Measurements from ENCODE around the gene IL1RAPL2. TPM values are rescaled to one million over a fixed set of nuclear protein-coding genes. Genes with fewer than 3 reads are reported as not detected.

IL1RAPL2 gene
- total RNA-seq, 1 donor from 2014 or later: not detected

- no peak overlapping the region for H3K4me3 ChIP-seq (ENCODE audit: low read depth, low read length)
- H3K27me3 ChIP-seq (ENCODE audit: control insufficient read depth, insufficient read depth, low read length): no peaks in the 10 kb centered on the region
- TF ChIP-seq, protein P1, sequence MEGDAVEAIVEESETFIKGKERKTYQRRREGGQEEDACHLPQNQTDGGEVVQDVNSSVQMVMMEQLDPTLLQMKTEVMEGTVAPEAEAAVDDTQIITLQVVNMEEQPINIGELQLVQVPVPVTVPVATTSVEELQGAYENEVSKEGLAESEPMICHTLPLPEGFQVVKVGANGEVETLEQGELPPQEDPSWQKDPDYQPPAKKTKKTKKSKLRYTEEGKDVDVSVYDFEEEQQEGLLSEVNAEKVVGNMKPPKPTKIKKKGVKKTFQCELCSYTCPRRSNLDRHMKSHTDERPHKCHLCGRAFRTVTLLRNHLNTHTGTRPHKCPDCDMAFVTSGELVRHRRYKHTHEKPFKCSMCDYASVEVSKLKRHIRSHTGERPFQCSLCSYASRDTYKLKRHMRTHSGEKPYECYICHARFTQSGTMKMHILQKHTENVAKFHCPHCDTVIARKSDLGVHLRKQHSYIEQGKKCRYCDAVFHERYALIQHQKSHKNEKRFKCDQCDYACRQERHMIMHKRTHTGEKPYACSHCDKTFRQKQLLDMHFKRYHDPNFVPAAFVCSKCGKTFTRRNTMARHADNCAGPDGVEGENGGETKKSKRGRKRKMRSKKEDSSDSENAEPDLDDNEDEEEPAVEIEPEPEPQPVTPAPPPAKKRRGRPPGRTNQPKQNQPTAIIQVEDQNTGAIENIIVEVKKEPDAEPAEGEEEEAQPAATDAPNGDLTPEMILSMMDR (IDR thresholded peaks at IDR 0.05; ENCODE audit: insufficient read depth, low read length, poor library complexity, severe bottlenecking): no peak
- no peak for DNase-seq (ENCODE audit: low read depth)
- no peaks in the 10 kb centered on the region for H3K36me3 ChIP-seq (ENCODE audit: control insufficient read depth, insufficient read depth, low read length)
Measured at GRCh38 chrX:105565856-105566255, 999.9 kb downstream of the IL1RAPL2 start.

- TF ChIP-seq, protein P1 (IDR thresholded peaks at IDR 0.05; ENCODE audit: insufficient read depth, low read length, poor library complexity, severe bottlenecking): no peak
- no peaks in the 10 kb centered on the region for H3K27me3 ChIP-seq (ENCODE audit: control insufficient read depth, insufficient read depth, low read length)
- DNase-seq (ENCODE audit: low read depth): no peak
- H3K36me3 ChIP-seq (ENCODE audit: control insufficient read depth, insufficient read depth, low read length): no peaks in the 10 kb centered on the region
- no peak overlapping the region for H3K4me3 ChIP-seq (ENCODE audit: low read depth, low read length)
Measured at GRCh38 chrX:105567082-105567481, 1001.1 kb downstream of the IL1RAPL2 start.

- no peak for DNase-seq (ENCODE audit: low read depth)
- Histone ChIP-seq H3K36me3 (ENCODE audit: control insufficient read depth, insufficient read depth, low read length) (no peaks in the 10 kb centered on the region), H3K27me3 (ENCODE audit: control insufficient read depth, insufficient read depth, low read length) (no peaks in the 10 kb centered on the region), H3K4me3 (ENCODE audit: low read depth, low read length) (no peak overlapping the region)
- TF ChIP-seq, protein P1 (IDR thresholded peaks at IDR 0.05; ENCODE audit: insufficient read depth, low read length, poor library complexity, severe bottlenecking): no peak
Measured at GRCh38 chrX:105608745-105609144, 1042.7 kb downstream of the IL1RAPL2 start.

GRCh38 chrX:105609530-105609929, 1043.5 kb downstream of the IL1RAPL2 start:
- no peaks in the 10 kb centered on the region for H3K27me3 ChIP-seq (ENCODE audit: control insufficient read depth, insufficient read depth, low read length)
- no peaks in the 10 kb centered on the region for H3K36me3 ChIP-seq (ENCODE audit: control insufficient read depth, insufficient read depth, low read length)
- H3K4me3 ChIP-seq (ENCODE audit: low read depth, low read length): no peak overlapping the region
- no peak for DNase-seq (ENCODE audit: low read depth)
- TF ChIP-seq, protein P1 (IDR thresholded peaks at IDR 0.05; ENCODE audit: insufficient read depth, low read length, poor library complexity, severe bottlenecking): no peak

GRCh38 chrX:105610411-105610810, 1044.4 kb downstream of the IL1RAPL2 start:
- DNase-seq (ENCODE audit: low read depth): no peak
- no peaks in the 10 kb centered on the region for H3K36me3 ChIP-seq (ENCODE audit: control insufficient read depth, insufficient read depth, low read length)
- no peak overlapping the region for H3K4me3 ChIP-seq (ENCODE audit: low read depth, low read length)
- TF ChIP-seq, protein P1 (IDR thresholded peaks at IDR 0.05; ENCODE audit: insufficient read depth, low read length, poor library complexity, severe bottlenecking): no peak
- no peaks in the 10 kb centered on the region for H3K27me3 ChIP-seq (ENCODE audit: control insufficient read depth, insufficient read depth, low read length)

DNA sequence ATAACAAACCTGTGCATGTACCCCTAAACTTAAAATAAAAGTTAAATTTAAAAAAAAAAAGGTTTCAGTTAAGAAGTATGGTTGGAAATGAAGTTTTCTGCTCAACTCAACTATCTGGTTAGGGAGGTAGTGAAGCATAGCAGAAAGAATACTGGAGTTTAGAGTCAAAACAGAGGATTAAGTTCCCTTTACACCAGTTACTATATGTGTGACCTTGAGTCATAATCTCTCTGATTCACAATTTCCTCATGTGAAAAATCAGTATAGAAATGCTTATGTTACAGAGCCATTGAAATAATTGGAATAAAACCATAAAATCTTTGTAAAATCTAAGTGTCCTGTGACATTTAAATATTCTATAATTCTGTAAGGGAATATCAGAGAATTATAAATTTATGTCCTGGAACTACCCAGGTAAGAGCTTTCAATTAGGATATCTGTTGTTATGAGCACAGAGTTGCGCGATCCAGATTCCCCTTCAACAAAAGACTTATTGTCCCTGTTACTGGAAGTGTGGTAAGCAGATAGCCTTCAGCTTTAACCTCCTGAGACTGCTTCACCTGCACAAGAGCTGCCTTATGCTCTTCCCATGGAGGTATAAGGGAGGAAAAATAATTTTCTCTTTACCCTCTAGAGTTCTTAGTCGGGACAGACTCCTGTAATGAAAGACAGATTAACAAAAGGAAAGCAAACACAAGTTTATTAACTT, 1052.5 kb downstream of the IL1RAPL2 start:
- no peak for DNase-seq (ENCODE audit: low read depth)
- TF ChIP-seq, protein P1 (IDR thresholded peaks at IDR 0.05; ENCODE audit: insufficient read depth, low read length, poor library complexity, severe bottlenecking): no peak
- no peaks in the 10 kb centered on the region for H3K27me3 ChIP-seq (ENCODE audit: control insufficient read depth, insufficient read depth, low read length)
- no peak overlapping the region for H3K4me3 ChIP-seq (ENCODE audit: low read depth, low read length)
- no peaks in the 10 kb centered on the region for H3K36me3 ChIP-seq (ENCODE audit: control insufficient read depth, insufficient read depth, low read length)

Measured in kidney epithelial cell (primary cell).